Hepatocyte (in vitro differentiated cells): Measurements from ENCODE around the gene FAM3C.

Source experiments
- EZH2 ChIP-seq: fragments of 200-600 bp; sonication (generic); IDR thresholded peaks from 2 replicates; pipeline ENCODE4 v1.6.1; 2016; ENCODE audit warnings: antibody characterized with exemption, mild to moderate bottlenecking, borderline replicate concordance
- EZH2phosphoT487 ChIP-seq: fragments of 200-600 bp; sonication (generic); IDR thresholded peaks from one replicate; pipeline ENCODE4 v1.6.1; 2018; ENCODE audit warnings: antibody characterized with exemption, mild to moderate bottlenecking, low read depth, moderate library complexity; ENCODE audit not compliant: unreplicated experiment, severe bottlenecking
- TF ChIP-seq, protein P1 (sequence below): fragments of 200-600 bp; sonication (generic); IDR thresholded peaks from 2 replicates; pipeline ENCODE4 v1.5.1; 2016; ENCODE audit warnings: antibody characterized with exemption, mild to moderate bottlenecking; ENCODE audit not compliant: poor library complexity

DNA sequence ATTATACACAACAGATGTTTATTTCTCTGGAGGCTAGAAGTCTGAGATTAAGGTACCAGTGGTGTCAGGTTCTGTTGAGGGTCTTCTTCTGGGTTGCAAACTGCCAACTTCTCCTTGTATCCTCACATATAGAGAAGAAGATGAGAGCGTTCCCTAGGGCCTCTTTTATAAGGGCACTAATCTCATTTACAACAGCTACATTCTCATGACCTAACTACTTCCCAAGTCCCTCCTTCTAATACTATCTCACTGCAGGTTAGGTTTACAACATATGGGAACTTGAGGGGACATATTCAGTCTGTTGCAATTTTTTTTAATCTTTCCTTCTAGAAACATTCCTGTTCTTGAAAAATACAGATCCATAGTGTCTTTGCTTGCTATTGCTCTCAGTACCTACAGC lies 18.3 kb upstream of the FAM3C start:
- TF ChIP-seq, protein P1, sequence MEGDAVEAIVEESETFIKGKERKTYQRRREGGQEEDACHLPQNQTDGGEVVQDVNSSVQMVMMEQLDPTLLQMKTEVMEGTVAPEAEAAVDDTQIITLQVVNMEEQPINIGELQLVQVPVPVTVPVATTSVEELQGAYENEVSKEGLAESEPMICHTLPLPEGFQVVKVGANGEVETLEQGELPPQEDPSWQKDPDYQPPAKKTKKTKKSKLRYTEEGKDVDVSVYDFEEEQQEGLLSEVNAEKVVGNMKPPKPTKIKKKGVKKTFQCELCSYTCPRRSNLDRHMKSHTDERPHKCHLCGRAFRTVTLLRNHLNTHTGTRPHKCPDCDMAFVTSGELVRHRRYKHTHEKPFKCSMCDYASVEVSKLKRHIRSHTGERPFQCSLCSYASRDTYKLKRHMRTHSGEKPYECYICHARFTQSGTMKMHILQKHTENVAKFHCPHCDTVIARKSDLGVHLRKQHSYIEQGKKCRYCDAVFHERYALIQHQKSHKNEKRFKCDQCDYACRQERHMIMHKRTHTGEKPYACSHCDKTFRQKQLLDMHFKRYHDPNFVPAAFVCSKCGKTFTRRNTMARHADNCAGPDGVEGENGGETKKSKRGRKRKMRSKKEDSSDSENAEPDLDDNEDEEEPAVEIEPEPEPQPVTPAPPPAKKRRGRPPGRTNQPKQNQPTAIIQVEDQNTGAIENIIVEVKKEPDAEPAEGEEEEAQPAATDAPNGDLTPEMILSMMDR, result no peak
- TF ChIP-seq EZH2 (no peak), EZH2phosphoT487 (no peak)
